Colon (tissue), 2 donors: ENCODE measurements around the gene TPD52L2.
"Not testable (repeated sequence)": the region's sequence is repeated elsewhere in the genome, so short reads cannot be mapped to it uniquely, and the experiment has no call there.

Source experiments
- FAIRE-seq: peaks from 2 replicates; lab custom pipeline; 2012; peaks lifted over from hg19 to GRCh38; lab: Jason Lieb, UNC
- donor health status: control.
- donor health status: control.

TPD52L2 gene

DNA sequence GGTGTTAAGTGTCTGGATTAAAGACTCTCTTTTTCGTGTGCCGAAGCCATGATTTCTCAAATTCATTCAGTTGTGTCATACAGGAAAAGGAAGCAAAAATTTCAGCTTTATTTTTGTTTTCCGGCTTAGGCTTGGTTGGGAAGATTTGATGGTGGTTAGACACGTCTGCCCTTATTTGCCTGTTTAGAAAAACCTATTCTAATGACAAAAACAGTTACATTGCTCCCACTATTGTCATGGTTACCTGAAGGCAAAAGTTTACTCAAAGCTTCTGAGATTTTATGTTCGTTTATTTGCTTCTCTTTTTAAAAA is 30.8 kb downstream of the TPD52L2 start:
- FAIRE-seq, result no peak

GRCh38 chr20:63896264-63897105 is 31.4 kb downstream of the TPD52L2 start:
- FAIRE-seq, result no peak

GRCh38 chr20:63897978-63898561 is 33.0 kb downstream of the TPD52L2 start:
- FAIRE-seq, result no peak

- no peak for FAIRE-seq
Measured at GRCh38 chr20:63898882-63899558, 34.0 kb downstream of the TPD52L2 start.

DNA sequence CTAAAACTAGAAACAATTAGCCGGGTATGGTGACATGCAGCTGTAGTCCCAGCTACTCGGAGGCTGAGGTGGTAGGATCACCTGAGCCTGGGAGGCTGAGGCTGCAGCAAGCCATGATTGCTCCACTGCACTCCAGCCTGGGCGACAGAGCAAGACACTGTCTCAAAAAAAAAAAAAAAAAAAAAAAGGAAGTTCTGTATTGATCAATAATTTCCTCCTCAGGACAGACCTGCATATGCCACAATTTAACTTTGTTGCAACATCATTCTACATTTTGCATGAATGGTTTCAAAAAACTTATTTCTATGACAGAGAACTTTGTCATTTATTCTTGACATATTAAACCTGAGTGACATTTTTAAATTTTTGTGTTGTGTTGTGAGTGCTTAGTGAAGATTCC is 35.3 kb downstream of the TPD52L2 start:
- no peak for FAIRE-seq

- FAIRE-seq, result no peak
Measured at GRCh38 chr20:63903796-63904561, 38.9 kb downstream of the TPD52L2 start.

- FAIRE-seq, result no peak
Measured at GRCh38 chr20:63908008-63908682, 43.1 kb downstream of the TPD52L2 start.

DNA sequence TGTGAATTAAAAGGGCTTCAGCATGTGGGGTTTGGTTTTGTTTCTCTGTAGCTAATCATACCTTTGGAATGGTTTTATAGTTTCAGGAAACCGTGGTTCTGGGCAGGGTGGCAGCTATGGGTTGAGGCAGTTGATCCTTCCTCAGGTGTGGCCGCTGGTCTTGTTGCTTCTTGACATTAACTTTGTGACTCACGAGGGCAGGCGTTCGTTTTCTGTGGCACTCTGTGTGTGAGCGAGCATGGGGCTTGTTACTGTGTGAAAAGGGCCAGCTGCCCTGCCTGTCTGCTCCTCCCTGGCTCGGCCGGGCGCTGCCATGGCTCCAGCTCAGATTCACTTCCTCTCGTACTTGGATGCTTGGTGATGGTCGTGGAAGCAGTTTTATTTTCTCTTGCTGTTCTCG is 46.1 kb downstream of the TPD52L2 start:
- no peak for FAIRE-seq

GRCh38 chr20:63913768-63914167 is 48.7 kb downstream of the TPD52L2 start:
- FAIRE-seq, result no peak

GRCh38 chr20:63915471-63915870 is 50.4 kb downstream of the TPD52L2 start:
- FAIRE-seq, result no peak

GRCh38 chr20:63916371-63916939 is 51.4 kb downstream of the TPD52L2 start:
- not testable (repeated sequence) for FAIRE-seq

DNA sequence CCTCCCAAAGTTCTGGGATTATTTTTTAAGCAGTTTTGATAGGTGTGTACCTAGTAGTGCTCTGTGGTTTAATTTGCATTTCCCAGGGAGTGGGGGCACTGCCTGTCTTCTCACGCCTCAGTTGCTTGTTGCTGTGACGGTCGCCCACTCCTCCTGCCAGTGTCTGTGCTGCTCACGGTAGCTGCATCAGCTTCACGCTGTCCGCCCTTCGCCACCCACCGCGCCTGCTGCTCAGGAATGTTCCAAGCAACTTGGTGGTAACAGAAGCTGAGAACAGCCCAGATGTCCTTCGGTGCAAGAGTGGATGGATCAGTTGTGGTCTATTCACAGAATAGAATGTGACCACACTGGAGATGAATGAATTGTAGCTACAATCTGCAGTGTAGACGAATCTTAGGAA is 52.7 kb downstream of the TPD52L2 start:
- no peak for FAIRE-seq

DNA sequence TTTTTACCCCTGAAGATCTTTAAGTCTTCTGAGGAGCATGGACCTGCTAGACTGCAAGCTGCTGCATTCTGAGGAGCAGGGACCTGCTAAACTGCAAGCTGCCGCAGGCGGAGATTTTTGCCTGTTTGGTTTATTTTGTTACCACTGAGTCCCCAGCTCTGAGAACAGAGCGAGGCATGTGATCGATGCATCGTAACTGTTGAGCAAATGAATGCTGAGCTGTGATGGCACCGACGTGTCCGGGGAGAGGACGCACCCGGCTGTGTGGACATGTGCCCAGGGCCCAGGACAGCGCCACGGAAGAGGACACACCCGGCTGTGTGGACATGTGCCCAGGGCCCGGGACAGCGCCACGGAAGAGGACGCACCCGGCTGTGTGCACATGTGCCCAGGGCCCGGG is 54.1 kb downstream of the TPD52L2 start:
- no peak for FAIRE-seq

- FAIRE-seq, result no peak
Measured at GRCh38 chr20:63920226-63920625, 55.2 kb downstream of the TPD52L2 start.

DNA sequence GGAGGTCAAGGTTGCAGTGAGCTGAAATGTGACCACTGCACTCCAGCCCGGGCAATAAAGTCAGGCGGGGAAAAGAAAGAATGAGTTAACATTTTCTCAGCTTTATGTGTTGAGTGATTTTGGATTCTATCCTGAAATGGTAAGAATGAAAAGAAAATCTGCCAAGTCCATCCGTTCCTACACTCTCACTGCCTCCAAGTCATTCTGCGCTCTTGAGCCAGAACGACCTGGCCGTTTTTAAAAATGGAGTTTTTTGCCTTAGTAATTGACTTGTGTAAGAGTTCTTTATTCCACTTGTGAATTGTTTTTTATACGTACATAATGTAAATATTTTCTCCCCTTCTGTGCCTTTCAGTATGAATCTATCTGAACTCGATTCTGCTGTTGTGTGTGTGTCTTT is 58.6 kb downstream of the TPD52L2 start:
- no peak for FAIRE-seq

- no peak for FAIRE-seq
Measured at GRCh38 chr20:63924241-63924640, 59.2 kb downstream of the TPD52L2 start.

DNA sequence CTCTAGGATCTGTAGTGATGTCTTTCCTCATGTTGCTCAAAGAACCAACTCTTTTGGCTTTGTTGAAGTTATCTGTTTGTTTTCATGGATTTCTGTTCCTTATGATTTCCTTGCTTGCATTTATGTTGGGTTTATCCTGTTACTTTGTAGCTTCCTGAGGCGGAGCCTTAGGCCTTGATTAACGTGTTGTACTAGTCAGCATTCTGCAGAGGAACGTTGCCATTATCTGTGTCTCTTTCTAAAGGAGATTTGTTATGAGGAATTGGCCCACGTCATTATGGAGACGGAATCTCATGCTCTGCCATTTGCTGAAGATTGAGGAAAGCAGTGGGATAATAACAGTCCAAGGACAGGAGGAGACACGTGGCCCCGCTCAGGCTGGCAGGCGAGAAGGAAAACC is 61.2 kb downstream of the TPD52L2 start:
- no peak for FAIRE-seq

DNA sequence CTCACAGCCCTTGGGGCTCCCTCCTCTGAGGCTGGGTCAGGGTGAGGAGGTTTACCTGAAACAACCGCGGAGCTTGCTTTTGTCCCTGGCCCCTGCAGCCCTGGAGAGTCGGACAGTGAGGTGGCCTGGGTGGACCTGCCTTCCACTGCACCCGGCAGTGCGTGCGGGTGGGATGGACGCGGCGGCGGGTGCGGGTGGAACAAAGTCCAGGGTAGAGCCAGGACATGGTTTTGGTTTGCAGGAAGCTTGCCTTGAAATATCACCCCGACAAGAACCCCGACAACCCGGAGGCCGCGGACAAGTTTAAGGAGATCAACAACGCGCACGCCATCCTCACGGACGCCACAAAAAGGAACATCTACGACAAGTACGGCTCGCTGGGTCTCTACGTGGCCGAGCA is 64.0 kb downstream of the TPD52L2 start:
- FAIRE-seq, result no peak

GRCh38 chr20:63929473-63929883 is 64.4 kb downstream of the TPD52L2 start:
- FAIRE-seq, result not testable (repeated sequence)

GRCh38 chr20:63930971-63931553 is 66.0 kb downstream of the TPD52L2 start:
- no peak for FAIRE-seq

- no peak for FAIRE-seq
Measured at GRCh38 chr20:63931735-63932134, 66.7 kb downstream of the TPD52L2 start.
